ENCODE measurements around the gene CLEC4C. TPM values are rescaled to one million over a fixed set of nuclear protein-coding genes. Genes with fewer than 3 reads are reported as not detected.

Gene CLEC4C
- total RNA-seq, 2 donors from 2014 or later: not detected

DNA sequence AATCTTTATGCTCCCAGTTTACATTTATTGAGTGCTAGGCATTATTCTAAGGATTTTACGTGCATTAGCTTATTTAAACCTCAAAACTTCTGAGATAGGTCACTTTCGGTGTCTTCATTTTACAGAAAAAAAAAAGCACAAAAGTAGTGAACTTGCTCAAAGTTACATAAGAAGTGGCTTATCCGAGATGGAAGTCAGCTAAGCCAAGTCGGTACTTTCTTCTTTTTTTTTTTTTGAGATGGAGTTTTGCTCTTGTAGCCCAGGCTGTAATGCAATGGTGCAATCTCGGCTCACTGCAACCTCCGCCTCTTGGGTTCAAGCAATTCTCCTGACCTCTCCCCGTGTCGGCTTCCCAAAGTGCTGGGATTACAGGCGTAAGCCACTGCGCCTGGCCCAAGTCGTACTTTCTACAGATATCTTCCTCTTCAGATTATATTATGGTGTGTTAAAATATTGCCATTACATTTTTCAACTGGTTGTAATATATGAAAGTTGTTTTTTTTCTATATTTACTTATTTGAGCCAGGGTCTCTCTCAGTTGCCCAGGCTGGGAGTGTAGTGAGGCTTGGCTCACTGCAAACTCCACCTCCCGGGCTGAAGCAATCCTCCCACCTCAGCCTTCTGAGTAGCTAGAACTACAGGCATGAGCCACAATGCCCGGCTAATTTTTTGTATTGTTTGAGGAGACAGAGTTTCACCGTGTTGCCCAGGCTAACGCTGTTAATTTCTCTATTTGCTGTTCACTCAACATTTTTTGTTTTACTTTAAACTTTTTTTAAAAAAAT is 27.0 kb downstream of the CLEC4C start:
- TF ChIP-seq, protein P1, sequence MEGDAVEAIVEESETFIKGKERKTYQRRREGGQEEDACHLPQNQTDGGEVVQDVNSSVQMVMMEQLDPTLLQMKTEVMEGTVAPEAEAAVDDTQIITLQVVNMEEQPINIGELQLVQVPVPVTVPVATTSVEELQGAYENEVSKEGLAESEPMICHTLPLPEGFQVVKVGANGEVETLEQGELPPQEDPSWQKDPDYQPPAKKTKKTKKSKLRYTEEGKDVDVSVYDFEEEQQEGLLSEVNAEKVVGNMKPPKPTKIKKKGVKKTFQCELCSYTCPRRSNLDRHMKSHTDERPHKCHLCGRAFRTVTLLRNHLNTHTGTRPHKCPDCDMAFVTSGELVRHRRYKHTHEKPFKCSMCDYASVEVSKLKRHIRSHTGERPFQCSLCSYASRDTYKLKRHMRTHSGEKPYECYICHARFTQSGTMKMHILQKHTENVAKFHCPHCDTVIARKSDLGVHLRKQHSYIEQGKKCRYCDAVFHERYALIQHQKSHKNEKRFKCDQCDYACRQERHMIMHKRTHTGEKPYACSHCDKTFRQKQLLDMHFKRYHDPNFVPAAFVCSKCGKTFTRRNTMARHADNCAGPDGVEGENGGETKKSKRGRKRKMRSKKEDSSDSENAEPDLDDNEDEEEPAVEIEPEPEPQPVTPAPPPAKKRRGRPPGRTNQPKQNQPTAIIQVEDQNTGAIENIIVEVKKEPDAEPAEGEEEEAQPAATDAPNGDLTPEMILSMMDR (IDR thresholded peaks at IDR 0.05): no peak
- Histone ChIP-seq H3K36me3 (no peaks in the 10 kb centered on the region), H3K9ac (ENCODE audit: low read depth in 2 of 2, low read length in 2 of 2) (no peak overlapping the region), H3K4me1 (no peaks in the 10 kb centered on the region), H3K9me3 (no peaks in the 10 kb centered on the region), H3K4me3 (no peak overlapping the region), H3K27ac (no peak overlapping the region), H3K27me3 (no peaks in the 10 kb centered on the region)
- intact Hi-C loops (cut with DNase I): no loop called here
- DNase-seq: no peak

GRCh38 chr12:7716381-7716780 is 30.8 kb downstream of the CLEC4C start:
- Histone ChIP-seq H3K27me3 (no peaks in the 10 kb centered on the region), H3K27ac (no peak overlapping the region), H3K9me3 (no peaks in the 10 kb centered on the region), H3K36me3 (no peaks in the 10 kb centered on the region), H3K4me1 (no peaks in the 10 kb centered on the region), H3K9ac (ENCODE audit: low read depth in 2 of 2, low read length in 2 of 2) (no peak overlapping the region), H3K4me3 (no peak overlapping the region)
- intact Hi-C loops (cut with DNase I): no loop called here
- DNase-seq: no peak
- TF ChIP-seq, protein P1 (IDR thresholded peaks at IDR 0.05): no peak

GRCh38 chr12:7712841-7713442 is 34.2 kb downstream of the CLEC4C start:
- no peak overlapping the region for H3K9ac ChIP-seq (ENCODE audit: low read depth in 2 of 2, low read length in 2 of 2)
- DNase-seq: no peak
- no peaks in the 10 kb centered on the region for H3K4me1 ChIP-seq
- no peaks in the 10 kb centered on the region for H3K9me3 ChIP-seq
- TF ChIP-seq, protein P1 (IDR thresholded peaks at IDR 0.05): no peak
- no peak overlapping the region for H3K27ac ChIP-seq
- H3K36me3 ChIP-seq: no peaks in the 10 kb centered on the region
- no peak overlapping the region for H3K4me3 ChIP-seq
- intact Hi-C loops (cut with DNase I): no loop called here
- no peaks in the 10 kb centered on the region for H3K27me3 ChIP-seq

GRCh38 chr12:7711133-7711532 is 36.0 kb downstream of the CLEC4C start, which contains the start of gene DPPA3:
TSS of gene DPPA3 (plus strand) at chr12:7711433. CDS start at chr12:7711571, 138 bp downstream.
- H3K27ac ChIP-seq: no peak within 1 kb of the TSS
- H3K27me3 ChIP-seq: no peaks in the 10 kb centered on the region
- no peaks in the 10 kb centered on the region for H3K4me1 ChIP-seq
- H3K9ac ChIP-seq (ENCODE audit: low read depth in 2 of 2, low read length in 2 of 2): no peak within 1 kb of the TSS
- H3K36me3 ChIP-seq: no peaks in the 10 kb centered on the region
- TF ChIP-seq, protein P1 (IDR thresholded peaks at IDR 0.05): no peak
- intact Hi-C loops (cut with DNase I): no loop called here
- H3K4me3 ChIP-seq: no peak within 1 kb of the TSS
- no peaks in the 10 kb centered on the region for H3K9me3 ChIP-seq
- no peak for DNase-seq

DNA sequence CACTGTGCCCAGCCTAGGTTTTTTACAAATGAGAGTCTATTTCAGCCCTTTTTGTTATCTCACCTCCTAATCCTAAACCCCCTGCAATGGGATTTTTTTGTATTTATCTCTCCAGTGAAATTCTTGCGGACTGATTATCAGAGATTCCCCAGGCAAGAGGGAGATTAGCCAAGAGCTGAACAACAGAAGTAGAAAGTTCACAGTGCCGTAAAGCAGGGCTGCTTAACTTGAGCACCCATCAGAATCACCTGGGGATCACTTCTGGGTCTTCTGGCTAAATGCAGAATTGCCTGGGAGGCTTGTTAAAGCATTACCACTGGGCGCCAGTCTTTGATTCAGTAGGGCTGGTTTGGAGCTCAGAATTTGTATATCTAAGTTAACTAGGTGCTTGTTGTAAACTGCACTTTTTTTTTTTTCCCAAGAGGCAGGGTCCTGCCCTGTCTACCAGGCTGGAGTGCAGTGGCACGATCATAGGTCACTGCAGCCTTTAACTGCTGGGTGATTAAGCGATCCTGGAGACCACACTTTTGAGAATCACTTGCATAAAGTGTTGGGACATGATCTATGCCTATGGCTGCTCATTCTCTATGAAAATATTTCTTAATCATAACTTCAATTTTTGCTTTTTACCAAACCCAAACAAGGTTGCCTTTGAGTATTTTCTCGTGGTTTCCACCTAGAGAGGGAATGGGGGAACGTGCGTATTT is 37.1 kb downstream of the CLEC4C start:
- H3K9me3 ChIP-seq: no peaks in the 10 kb centered on the region
- DNase-seq: no peak
- H3K27me3 ChIP-seq: no peaks in the 10 kb centered on the region
- no peaks in the 10 kb centered on the region for H3K36me3 ChIP-seq
- intact Hi-C loops (cut with DNase I): no loop called here
- no peak overlapping the region for H3K9ac ChIP-seq (ENCODE audit: low read depth in 2 of 2, low read length in 2 of 2)
- no peak overlapping the region for H3K27ac ChIP-seq
- no peaks in the 10 kb centered on the region for H3K4me1 ChIP-seq
- TF ChIP-seq, protein P1 (IDR thresholded peaks at IDR 0.05): no peak
- no peak overlapping the region for H3K4me3 ChIP-seq

Data from colonic mucosa (tissue), 4 donors.